Esophagus (tissue), 2 donors: Measurements from ENCODE around the gene TP53BP1. TPM values are rescaled to one million over a fixed set of nuclear protein-coding genes. Genes with fewer than 3 reads are reported as not detected.
A peak's percentile ranks its signal among the peaks of the same experiment; 100 is the strongest.

Experiments
- H3K27ac ChIP-seq, 2 donors: one replicate each; pipeline ENCODE4 v1.5.1; 2013; ENCODE audit warnings: low read depth in 2 of 2, mild to moderate bottlenecking in 2 of 2, inconsistent platforms in 1 of 2, low read length in 1 of 2, moderate library complexity in 1 of 2
- H3K27me3 ChIP-seq, 2 donors: one replicate each; pipeline ENCODE4 v1.6.1; 2013; ENCODE audit warnings: low read length in 2 of 2, control low read depth in 1 of 2, mild to moderate bottlenecking in 1 of 2; ENCODE audit not compliant: insufficient read depth in 2 of 2, control insufficient read depth in 1 of 2
- H3K36me3 ChIP-seq, 2 donors: one replicate each; pipeline ENCODE4 v1.6.1; 2013; ENCODE audit warnings: low read length in 1 of 2; ENCODE audit not compliant: control insufficient read depth in 2 of 2, insufficient read depth in 2 of 2
- H3K4me1 ChIP-seq, 2 donors: one replicate each; pipeline ENCODE4 v1.6.1; 2013; ENCODE audit warnings: low read length in 1 of 2; ENCODE audit not compliant: control insufficient read depth in 2 of 2, insufficient read depth in 2 of 2
- H3K4me3 ChIP-seq, 2 donors: one replicate each; pipeline ENCODE4 v1.5.1; 2013; ENCODE audit warnings: low read length in 2 of 2, mild to moderate bottlenecking in 2 of 2, low read depth in 1 of 2, moderate library complexity in 1 of 2
- H3K9me3 ChIP-seq, 2 donors: one replicate each; pipeline ENCODE4 v1.6.1; 2013; ENCODE audit warnings: mild to moderate bottlenecking in 2 of 2, low read depth in 1 of 2, low read length in 1 of 2, moderate library complexity in 1 of 2; ENCODE audit not compliant: control insufficient read depth in 2 of 2, insufficient read depth in 1 of 2
- WGBS, 2 donors: extraction: QIAGEN DNeasy Blood & Tissue Kit; methylation state at CpG; one replicate each; pipeline ENCODE4 v1.1.7; 2013; 5-methylcytosine and 5-hydroxymethylcytosine counted together
- polyA plus RNA-seq, 2 donors: library from polyadenylated mRNA; stranded (reverse); fragments of 200-250 nt; gene quantifications; one replicate each; pipeline ENCODE4 v1.2.3, GENCODE V29; 2013
- donor health status: healthy with polysubstance abuse.
- donor health status: Bipolar disorder and iron deficiency.

The TP53BP1 gene
- polyA plus RNA-seq, 2 donors: 6.9 to 7.8 TPM

GRCh38 chr15:43469867-43470266, 23.1 kb downstream of the TP53BP1 start:
- WGBS, 2 donors: 85 to 93% methylated on average over 3 of the region's 3 CpGs
- no peak overlapping the region for H3K4me3 ChIP-seq
- peaks cover 0 to 3% of the 10 kb centered on the region in 2 donors for H3K9me3 ChIP-seq
- H3K4me1 ChIP-seq: no peaks in the 10 kb centered on the region
- no peak overlapping the region for H3K27ac ChIP-seq
- H3K27me3 ChIP-seq: no peaks in the 10 kb centered on the region
- peaks cover 4 to 10% of the 10 kb centered on the region in 2 donors for H3K36me3 ChIP-seq

DNA sequence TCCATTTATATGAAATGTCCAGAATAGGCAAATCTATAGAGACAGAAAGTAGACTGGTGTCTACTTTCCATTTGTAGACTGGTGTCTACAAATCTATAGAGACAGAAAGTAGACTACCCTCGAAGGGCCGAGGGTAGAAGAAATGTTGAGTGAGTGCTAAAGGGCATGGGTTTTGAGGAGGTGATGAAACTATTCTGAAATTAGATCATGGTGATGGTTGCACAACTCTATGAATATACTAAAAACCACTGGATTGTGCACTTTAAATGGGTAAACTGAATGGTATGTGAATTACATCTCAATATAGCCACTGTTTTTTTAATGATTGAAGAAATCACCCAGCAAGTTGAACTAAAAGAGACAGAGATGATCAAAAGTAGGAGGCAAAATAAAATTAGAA, 27.9 kb downstream of the TP53BP1 start:
- no peaks in the 10 kb centered on the region for H3K4me1 ChIP-seq
- no peaks in the 10 kb centered on the region for H3K9me3 ChIP-seq
- 81 to 87% methylated on average over 2 of the region's 2 CpGs for WGBS, 2 donors
- no peak overlapping the region for H3K4me3 ChIP-seq
- no peak overlapping the region for H3K27ac ChIP-seq
- H3K36me3 ChIP-seq: peaks cover 0 to 1% of the 10 kb centered on the region in 2 donors
- no peaks in the 10 kb centered on the region for H3K27me3 ChIP-seq

DNA sequence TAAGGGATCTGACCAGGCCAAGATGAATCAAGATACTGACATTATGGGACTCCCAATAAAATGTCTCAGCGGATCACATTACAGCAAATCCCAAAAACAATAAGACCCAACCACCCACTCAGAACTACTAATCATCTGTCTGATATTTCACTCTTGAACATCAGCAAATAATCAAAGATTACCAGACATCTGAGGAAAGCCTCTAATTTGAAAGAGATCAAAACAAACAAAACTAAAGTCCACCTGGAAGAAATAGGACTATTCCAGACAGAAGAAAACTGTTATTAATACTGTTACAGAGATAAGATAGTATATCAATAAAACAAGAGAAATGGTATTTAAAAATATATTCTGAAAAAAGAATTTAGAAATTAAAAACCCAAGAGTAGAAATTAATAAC, 29.0 kb downstream of the TP53BP1 start:
- Histone ChIP-seq H3K4me3 (no peak overlapping the region), H3K4me1 (no peaks in the 10 kb centered on the region), H3K27me3 (no peaks in the 10 kb centered on the region), H3K9me3 (no peaks in the 10 kb centered on the region), H3K27ac (no peak overlapping the region), H3K36me3 (peaks cover 0 to 1% of the 10 kb centered on the region in 2 donors)
- 97 to 100% methylated on average over 1 of the region's 1 CpG for WGBS, 2 donors

GRCh38 chr15:43463507-43463906, 29.4 kb downstream of the TP53BP1 start:
- Histone ChIP-seq H3K36me3 (peaks cover 0 to 1% of the 10 kb centered on the region in 2 donors), H3K4me1 (no peaks in the 10 kb centered on the region), H3K27ac (no peak overlapping the region), H3K4me3 (no peak overlapping the region), H3K27me3 (no peaks in the 10 kb centered on the region), H3K9me3 (no peaks in the 10 kb centered on the region)
- WGBS, 2 donors: 80 to 91% methylated on average over 1 of the region's 1 CpG

DNA sequence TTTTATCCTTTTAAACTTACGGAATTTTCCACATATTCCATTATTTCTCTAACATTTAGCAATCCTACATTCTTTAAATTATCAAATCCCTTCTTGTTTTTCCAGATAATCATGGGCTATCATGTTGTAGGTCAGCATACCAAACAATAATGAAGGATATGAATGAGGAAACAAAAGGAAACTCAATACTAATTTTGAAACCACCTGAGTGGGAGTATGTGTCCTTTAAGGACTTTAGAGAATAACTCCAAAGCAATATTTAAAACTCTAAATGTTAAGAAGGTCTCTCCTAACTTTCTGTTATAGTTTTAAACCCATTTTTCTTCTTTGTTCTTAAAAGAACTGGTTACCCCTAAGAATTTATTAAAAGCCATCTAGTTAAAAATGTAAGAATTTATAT, 43.0 kb downstream of the TP53BP1 start:
- Histone ChIP-seq H3K27me3 (no peaks in the 10 kb centered on the region), H3K4me3 (no peak overlapping the region), H3K27ac (no peak overlapping the region), H3K36me3 (peaks cover 3 to 5% of the 10 kb centered on the region in 2 donors), H3K4me1 (no peaks in the 10 kb centered on the region), H3K9me3 (no peaks in the 10 kb centered on the region)
- 97 to 100% methylated on average over 1 of the region's 1 CpG for WGBS, 2 donors

DNA sequence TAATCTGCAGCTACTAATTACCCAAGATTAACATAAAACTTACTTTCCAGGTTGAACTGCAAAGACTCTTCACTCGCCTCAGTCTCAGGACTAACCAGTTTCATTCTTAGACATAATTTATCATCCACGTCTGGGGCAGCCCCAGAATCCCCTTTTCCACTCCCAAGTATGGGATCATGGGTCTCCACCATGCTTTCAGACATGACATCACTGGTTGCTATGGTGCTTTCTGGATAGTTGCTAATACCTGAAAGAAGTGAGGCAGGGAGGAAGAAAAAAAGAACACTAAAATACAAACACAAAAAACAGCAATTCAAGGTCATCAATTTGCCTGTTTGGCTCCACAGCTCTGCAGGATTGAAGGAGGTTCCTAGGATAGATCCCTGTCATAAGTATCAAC, 46.6 kb downstream of the TP53BP1 start:
- H3K27ac ChIP-seq: no peak overlapping the region
- no peak overlapping the region for H3K4me3 ChIP-seq
- 76 to 84% methylated on average over 2 of the region's 2 CpGs for WGBS, 2 donors
- no peaks in the 10 kb centered on the region for H3K4me1 ChIP-seq
- no peaks in the 10 kb centered on the region for H3K27me3 ChIP-seq
- no peaks in the 10 kb centered on the region for H3K9me3 ChIP-seq
- H3K36me3 ChIP-seq: peaks cover 3 to 6% of the 10 kb centered on the region in 2 donors

- Histone ChIP-seq H3K4me3 (no peak overlapping the region), H3K4me1 (no peaks in the 10 kb centered on the region), H3K36me3 (peaks cover 0 to 7% of the 10 kb centered on the region in 2 donors), H3K9me3 (no peaks in the 10 kb centered on the region), H3K27me3 (no peaks in the 10 kb centered on the region), H3K27ac (no peak overlapping the region)
Observed at GRCh38 chr15:43441316-43441715, 51.6 kb downstream of the TP53BP1 start.

GRCh38 chr15:43440721-43441281, 52.2 kb downstream of the TP53BP1 start:
- H3K27ac ChIP-seq: peak overlapping the region in 1 of 2 donors; percentile 4
- no peaks in the 10 kb centered on the region for H3K4me1 ChIP-seq
- peaks cover 0 to 9% of the 10 kb centered on the region in 2 donors for H3K36me3 ChIP-seq
- no peaks in the 10 kb centered on the region for H3K27me3 ChIP-seq
- H3K9me3 ChIP-seq: no peaks in the 10 kb centered on the region
- WGBS, 2 donors: 19 to 30% methylated on average over 4 of the region's 4 CpGs
- no peak overlapping the region for H3K4me3 ChIP-seq

- H3K36me3 ChIP-seq: peaks cover 0 to 7% of the 10 kb centered on the region in 2 donors
- 85 to 89% methylated on average over 3 of the region's 3 CpGs for WGBS, 2 donors
- H3K4me3 ChIP-seq: no peak overlapping the region
- H3K9me3 ChIP-seq: no peaks in the 10 kb centered on the region
- H3K27ac ChIP-seq: no peak overlapping the region
- no peaks in the 10 kb centered on the region for H3K27me3 ChIP-seq
- no peaks in the 10 kb centered on the region for H3K4me1 ChIP-seq
Observed at GRCh38 chr15:43439268-43439667, 53.7 kb downstream of the TP53BP1 start.

DNA sequence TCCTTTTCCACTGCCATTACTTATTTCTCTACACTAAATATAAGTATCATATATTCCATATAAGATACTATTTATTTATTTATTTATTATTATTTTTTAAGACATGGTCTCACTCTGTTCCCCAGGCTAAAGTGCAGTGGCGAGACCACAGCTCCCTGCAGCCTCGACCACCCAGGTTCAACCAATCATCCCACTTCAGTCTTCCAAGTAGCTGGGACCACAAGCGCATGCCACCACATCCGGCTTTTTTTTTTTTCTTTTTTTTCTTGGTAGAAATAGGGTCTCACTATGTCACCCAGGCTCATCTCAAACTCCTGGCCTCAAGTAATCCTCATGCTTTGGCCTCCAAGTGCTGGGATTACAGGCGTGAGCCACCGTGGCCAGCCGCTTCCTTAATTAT, 56.6 kb downstream of the TP53BP1 start:
- H3K4me1 ChIP-seq: no peaks in the 10 kb centered on the region
- H3K36me3 ChIP-seq: peaks cover 5 to 14% of the 10 kb centered on the region in 2 donors
- 95 to 97% methylated on average over 7 of the region's 7 CpGs for WGBS, 2 donors
- H3K4me3 ChIP-seq: no peak overlapping the region
- H3K9me3 ChIP-seq: no peaks in the 10 kb centered on the region
- no peak overlapping the region for H3K27ac ChIP-seq
- H3K27me3 ChIP-seq: no peaks in the 10 kb centered on the region
